Transverse colon (tissue), 4 donors: ENCODE results near the gene BTBD2.

Experiments used
- CTCF ChIP-seq, 5 experiments: fragments of 200-600 bp in 3 of 5; fragments of 450-650 bp in 2 of 5; sonication (generic) in 3 of 5; IDR thresholded peaks; 1 replicate in 2 of 5; 2 replicates in 3 of 5; pipeline ENCODE4 v1.5.1; 2016 to 2017; ENCODE audit warnings: antibody characterized with exemption in 5 of 5, inconsistent platforms in 3 of 5, mild to moderate bottlenecking in 2 of 5, moderate library complexity in 1 of 5
- POLR2AphosphoS5 ChIP-seq, 3 donors: sonication (generic); formaldehyde crosslinking; IDR thresholded peaks; one replicate each; pipeline ENCODE4 v1.6.1; 2016; ENCODE audit warnings: antibody characterized with exemption in 3 of 3

- TF ChIP-seq CTCF (IDR thresholded peaks at IDR 0.05) (no peak), POLR2AphosphoS5 (IDR thresholded peaks at IDR 0.05) (no peak)
Measured at GRCh38 chr19:1985588-1986356, 29.7 kb downstream of the BTBD2 start.
